ENCODE results near the gene FGF12.

FGF12 gene

DNA sequence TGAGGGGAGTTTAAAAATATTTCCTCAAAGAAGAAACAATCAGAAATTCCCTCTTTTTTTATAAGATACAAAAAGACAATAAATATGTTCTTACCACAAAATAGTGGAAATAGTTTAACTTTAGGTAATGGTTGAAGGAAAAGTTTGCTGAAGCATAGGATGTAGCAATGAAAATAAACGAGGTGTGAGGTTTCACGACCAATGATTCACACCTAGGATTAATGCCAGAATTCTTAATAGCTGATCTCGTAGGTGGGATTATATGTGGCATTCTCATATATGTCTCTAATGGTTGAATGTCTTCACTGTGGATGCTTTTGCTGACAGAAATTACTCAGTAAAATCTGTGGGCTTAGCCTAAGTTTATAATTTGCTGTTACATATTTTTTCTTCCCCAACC, 467.7 kb downstream of the FGF12 start:
- no peak overlapping the region for H4K8ac ChIP-seq (ENCODE audit: low read depth, low read length)
- no peaks in the 10 kb centered on the region for H3K9me3 ChIP-seq (replicated peaks in 1 of 2; ENCODE audit: control insufficient read depth in 2 of 2, insufficient read depth in 1 of 2, low read depth in 1 of 2, low read length in 2 of 2)
- no peak overlapping the region for H2BK12ac ChIP-seq (ENCODE audit: low read length)
- H2BK5ac ChIP-seq (ENCODE audit: low read length) = no peak overlapping the region
- H3K27me3 ChIP-seq (ENCODE audit: control insufficient read depth in 3 of 3, insufficient read depth in 3 of 3, low read depth in 1 of 3, low read length in 3 of 3) = no peaks in the 10 kb centered on the region
- H3K4me1 ChIP-seq (ENCODE audit: control insufficient read depth in 2 of 2, insufficient read depth in 1 of 2, low read depth in 1 of 2, low read length in 2 of 2) = no peaks in the 10 kb centered on the region
- no peaks in the 10 kb centered on the region for H3K79me1 ChIP-seq (ENCODE audit: low read depth, low read length)
- no peak overlapping the region for H2AK5ac ChIP-seq (ENCODE audit: low read depth, low read length)
- H2BK15ac ChIP-seq (ENCODE audit: low read length) = no peak overlapping the region
- H3K4ac ChIP-seq (ENCODE audit: low read length) = no peak overlapping the region
- no peaks in the 10 kb centered on the region for H3K36me3 ChIP-seq (replicated peaks in 1 of 2; ENCODE audit: control insufficient read depth in 2 of 2, insufficient read depth in 2 of 2, low read length in 2 of 2)
- H2AFZ ChIP-seq (ENCODE audit: low read length) = no peak overlapping the region
- no peak overlapping the region for H4K91ac ChIP-seq (ENCODE audit: low read depth, low read length, poor library complexity)
- H2BK120ac ChIP-seq (ENCODE audit: low read depth, low read length) = no peak overlapping the region
- no peak overlapping the region for H3K4me3 ChIP-seq (ENCODE audit: low read length in 2 of 2)
- no peak overlapping the region for H3K14ac ChIP-seq (ENCODE audit: low read length)
- no peak overlapping the region for H3K27ac ChIP-seq (replicated peaks; ENCODE audit: low read length)
- H3K18ac ChIP-seq (ENCODE audit: low read length) = no peak overlapping the region
- no peak overlapping the region for H3K4me2 ChIP-seq (ENCODE audit: insufficient read depth, low read length, poor library complexity, severe bottlenecking)
- WGBS, 2 donors (ENCODE audit: extremely low coverage in 2 of 2, insufficient read length in 2 of 2, insufficient replicate concordance in 1 of 2) = no CpG with 5 or more reads among the region's 3 CpGs
- H3K9ac ChIP-seq (ENCODE audit: low read depth, low read length, poor library complexity) = no peak overlapping the region
- DNase-seq (ENCODE audit: low spot score) = no peak
- no peak overlapping the region for H3K23ac ChIP-seq (ENCODE audit: low read depth, low read length, poor library complexity)

GRCh38 chr3:192258721-192259120, 468.6 kb downstream of the FGF12 start:
- Histone ChIP-seq H3K27me3 (ENCODE audit: control insufficient read depth in 3 of 3, insufficient read depth in 3 of 3, low read depth in 1 of 3, low read length in 3 of 3) (no peaks in the 10 kb centered on the region), H3K4me2 (ENCODE audit: insufficient read depth, low read length, poor library complexity, severe bottlenecking) (no peak overlapping the region), H2AFZ (ENCODE audit: low read length) (no peak overlapping the region), H4K91ac (ENCODE audit: low read depth, low read length, poor library complexity) (no peak overlapping the region), H2AK5ac (ENCODE audit: low read depth, low read length) (no peak overlapping the region), H3K4ac (ENCODE audit: low read length) (no peak overlapping the region), H2BK120ac (ENCODE audit: low read depth, low read length) (no peak overlapping the region), H3K14ac (ENCODE audit: low read length) (no peak overlapping the region), H3K9ac (ENCODE audit: low read depth, low read length, poor library complexity) (no peak overlapping the region), H3K27ac (replicated peaks; ENCODE audit: low read length) (no peak overlapping the region), H2BK12ac (ENCODE audit: low read length) (no peak overlapping the region), H3K23ac (ENCODE audit: low read depth, low read length, poor library complexity) (no peak overlapping the region), H3K79me1 (ENCODE audit: low read depth, low read length) (no peaks in the 10 kb centered on the region), H3K4me1 (ENCODE audit: control insufficient read depth in 2 of 2, insufficient read depth in 1 of 2, low read depth in 1 of 2, low read length in 2 of 2) (no peaks in the 10 kb centered on the region), H2BK5ac (ENCODE audit: low read length) (no peak overlapping the region), H3K4me3 (ENCODE audit: low read length in 2 of 2) (no peak overlapping the region), H3K36me3 (replicated peaks in 1 of 2; ENCODE audit: control insufficient read depth in 2 of 2, insufficient read depth in 2 of 2, low read length in 2 of 2) (no peaks in the 10 kb centered on the region), H2BK15ac (ENCODE audit: low read length) (no peak overlapping the region), H4K8ac (ENCODE audit: low read depth, low read length) (no peak overlapping the region), H3K9me3 (replicated peaks in 1 of 2; ENCODE audit: control insufficient read depth in 2 of 2, insufficient read depth in 1 of 2, low read depth in 1 of 2, low read length in 2 of 2) (no peaks in the 10 kb centered on the region), H3K18ac (ENCODE audit: low read length) (no peak overlapping the region)
- no peak for DNase-seq (ENCODE audit: low spot score)
- no CpG with 5 or more reads among the region's 6 CpGs for WGBS, 2 donors (ENCODE audit: extremely low coverage in 2 of 2, insufficient read length in 2 of 2, insufficient replicate concordance in 1 of 2)

GRCh38 chr3:192255839-192256238, 471.5 kb downstream of the FGF12 start:
- Histone ChIP-seq H3K23ac (ENCODE audit: low read depth, low read length, poor library complexity) (no peak overlapping the region), H2AFZ (ENCODE audit: low read length) (no peak overlapping the region), H3K4ac (ENCODE audit: low read length) (no peak overlapping the region), H3K9ac (ENCODE audit: low read depth, low read length, poor library complexity) (no peak overlapping the region), H3K14ac (ENCODE audit: low read length) (no peak overlapping the region), H4K91ac (ENCODE audit: low read depth, low read length, poor library complexity) (no peak overlapping the region), H2BK12ac (ENCODE audit: low read length) (no peak overlapping the region), H3K27me3 (ENCODE audit: control insufficient read depth in 3 of 3, insufficient read depth in 3 of 3, low read depth in 1 of 3, low read length in 3 of 3) (peaks cover 0 to 21% (median 0%) of the 10 kb centered on the region in 3 experiments), H3K9me3 (replicated peaks in 1 of 2; ENCODE audit: control insufficient read depth in 2 of 2, insufficient read depth in 1 of 2, low read depth in 1 of 2, low read length in 2 of 2) (peaks cover 0 to 4% of the 10 kb centered on the region in 2 donors), H3K18ac (ENCODE audit: low read length) (no peak overlapping the region), H4K8ac (ENCODE audit: low read depth, low read length) (no peak overlapping the region), H3K36me3 (replicated peaks in 1 of 2; ENCODE audit: control insufficient read depth in 2 of 2, insufficient read depth in 2 of 2, low read length in 2 of 2) (no peaks in the 10 kb centered on the region), H2AK5ac (ENCODE audit: low read depth, low read length) (no peak overlapping the region), H2BK5ac (ENCODE audit: low read length) (no peak overlapping the region), H3K4me3 (ENCODE audit: low read length in 2 of 2) (no peak overlapping the region), H2BK15ac (ENCODE audit: low read length) (no peak overlapping the region), H3K27ac (replicated peaks; ENCODE audit: low read length) (no peak overlapping the region), H3K79me1 (ENCODE audit: low read depth, low read length) (no peaks in the 10 kb centered on the region), H3K4me1 (ENCODE audit: control insufficient read depth in 2 of 2, insufficient read depth in 1 of 2, low read depth in 1 of 2, low read length in 2 of 2) (no peaks in the 10 kb centered on the region), H3K4me2 (ENCODE audit: insufficient read depth, low read length, poor library complexity, severe bottlenecking) (no peak overlapping the region), H2BK120ac (ENCODE audit: low read depth, low read length) (no peak overlapping the region)
- DNase-seq (ENCODE audit: low spot score) = no peak
- no CpG with 5 or more reads among the region's 2 CpGs for WGBS, 2 donors (ENCODE audit: extremely low coverage in 2 of 2, insufficient read length in 2 of 2, insufficient replicate concordance in 1 of 2)

- no peak overlapping the region for H3K27ac ChIP-seq (replicated peaks; ENCODE audit: low read length)
- H2BK120ac ChIP-seq (ENCODE audit: low read depth, low read length) = no peak overlapping the region
- no peak overlapping the region for H3K4ac ChIP-seq (ENCODE audit: low read length)
- no peak overlapping the region for H4K8ac ChIP-seq (ENCODE audit: low read depth, low read length)
- no CpG with 5 or more reads among the region's 3 CpGs for WGBS, 2 donors (ENCODE audit: extremely low coverage in 2 of 2, insufficient read length in 2 of 2, insufficient replicate concordance in 1 of 2)
- no peak for DNase-seq (ENCODE audit: low spot score)
- H3K23ac ChIP-seq (ENCODE audit: low read depth, low read length, poor library complexity) = no peak overlapping the region
- H3K9ac ChIP-seq (ENCODE audit: low read depth, low read length, poor library complexity) = no peak overlapping the region
- no peak overlapping the region for H2BK12ac ChIP-seq (ENCODE audit: low read length)
- no peak overlapping the region for H2BK5ac ChIP-seq (ENCODE audit: low read length)
- no peak overlapping the region for H2AFZ ChIP-seq (ENCODE audit: low read length)
- peaks cover 0 to 27% (median 0%) of the 10 kb centered on the region in 3 experiments for H3K27me3 ChIP-seq (ENCODE audit: control insufficient read depth in 3 of 3, insufficient read depth in 3 of 3, low read depth in 1 of 3, low read length in 3 of 3)
- no peaks in the 10 kb centered on the region for H3K36me3 ChIP-seq (replicated peaks in 1 of 2; ENCODE audit: control insufficient read depth in 2 of 2, insufficient read depth in 2 of 2, low read length in 2 of 2)
- no peak overlapping the region for H3K4me2 ChIP-seq (ENCODE audit: insufficient read depth, low read length, poor library complexity, severe bottlenecking)
- H2AK5ac ChIP-seq (ENCODE audit: low read depth, low read length) = no peak overlapping the region
- no peak overlapping the region for H2BK15ac ChIP-seq (ENCODE audit: low read length)
- H4K91ac ChIP-seq (ENCODE audit: low read depth, low read length, poor library complexity) = no peak overlapping the region
- peaks cover 2 to 6% of the 10 kb centered on the region in 2 donors for H3K4me1 ChIP-seq (ENCODE audit: control insufficient read depth in 2 of 2, insufficient read depth in 1 of 2, low read depth in 1 of 2, low read length in 2 of 2)
- H3K18ac ChIP-seq (ENCODE audit: low read length) = no peak overlapping the region
- H3K14ac ChIP-seq (ENCODE audit: low read length) = no peak overlapping the region
- no peaks in the 10 kb centered on the region for H3K79me1 ChIP-seq (ENCODE audit: low read depth, low read length)
- H3K9me3 ChIP-seq (replicated peaks in 1 of 2; ENCODE audit: control insufficient read depth in 2 of 2, insufficient read depth in 1 of 2, low read depth in 1 of 2, low read length in 2 of 2) = peaks cover 0 to 7% of the 10 kb centered on the region in 2 donors
- no peak overlapping the region for H3K4me3 ChIP-seq (ENCODE audit: low read length in 2 of 2)
Observed at GRCh38 chr3:192253138-192253887, 474.0 kb downstream of the FGF12 start.
